Measurements from ENCODE around the gene CSMD2. TPM values are rescaled to one million over a fixed set of nuclear protein-coding genes. Genes with fewer than 3 reads are reported as not detected.

The CSMD2 gene
- total RNA-seq, 6 donors from 2014 or later: 0.39 to 1.0 (median 0.52) TPM

GRCh38 chr1:33468967-33469366 lies 696.1 kb downstream of the CSMD2 start:
- Histone ChIP-seq H3K36me3 (no peaks in the 10 kb centered on the region), H3K27ac (no peak overlapping the region), H3K9me3 (no peaks in the 10 kb centered on the region), H3K4me1 (peaks cover 9 to 26% (median 17%) of the 10 kb centered on the region in 4 donors), H3K27me3 (no peaks in the 10 kb centered on the region), H3K4me3 (no peak overlapping the region)
- 87 to 93% methylated on average over 3 of the region's 3 CpGs for WGBS, 2 donors
- no peak for TF ChIP-seq EP300 (IDR thresholded peaks at IDR 0.05)
- no peak for TF ChIP-seq POLR2AphosphoS5 (IDR thresholded peaks at IDR 0.05)
- TF ChIP-seq POLR2A (IDR thresholded peaks at IDR 0.05): no peak
- TF ChIP-seq CTCF (IDR thresholded peaks at IDR 0.05): no peak
- no peak for DNase-seq
- no peak for ATAC-seq (ENCODE audit: low FRiP score in 2 of 2)

- Histone ChIP-seq H3K27me3 (no peaks in the 10 kb centered on the region), H3K9me3 (no peaks in the 10 kb centered on the region), H3K36me3 (no peaks in the 10 kb centered on the region), H3K27ac (no peak overlapping the region), H3K4me1 (peaks cover 9 to 25% (median 16%) of the 10 kb centered on the region in 4 donors), H3K4me3 (no peak overlapping the region)
- DNase-seq (peak in 1 of 2 donors; percentile 37), ATAC-seq (ENCODE audit: low FRiP score in 2 of 2) (no peak)
- TF ChIP-seq POLR2AphosphoS5 (IDR thresholded peaks at IDR 0.05) (no peak), POLR2A (IDR thresholded peaks at IDR 0.05) (no peak), EP300 (IDR thresholded peaks at IDR 0.05) (no peak), CTCF (IDR thresholded peaks at IDR 0.05) (no peak)
- WGBS, 2 donors: 98 to 100% methylated on average over 2 to 4 of the region's 4 CpGs
Measured at GRCh38 chr1:33468531-33468930, 696.5 kb downstream of the CSMD2 start.

GRCh38 chr1:33468011-33468410 lies 697.0 kb downstream of the CSMD2 start:
- H3K4me3 ChIP-seq: no peak overlapping the region
- no peak for DNase-seq
- H3K9me3 ChIP-seq: no peaks in the 10 kb centered on the region
- WGBS, 2 donors: 85 to 100% methylated on average over 1 to 4 of the region's 4 CpGs
- H3K27me3 ChIP-seq: no peaks in the 10 kb centered on the region
- peaks cover 8 to 20% (median 12%) of the 10 kb centered on the region in 4 donors for H3K4me1 ChIP-seq
- no peaks in the 10 kb centered on the region for H3K36me3 ChIP-seq
- no peak for ATAC-seq (ENCODE audit: low FRiP score in 2 of 2)
- no peak for TF ChIP-seq POLR2AphosphoS5 (IDR thresholded peaks at IDR 0.05)
- no peak for TF ChIP-seq CTCF (IDR thresholded peaks at IDR 0.05)
- TF ChIP-seq EP300 (IDR thresholded peaks at IDR 0.05): no peak
- TF ChIP-seq POLR2A (IDR thresholded peaks at IDR 0.05): no peak
- no peak overlapping the region for H3K27ac ChIP-seq

- 58 to 70% methylated on average over 6 of the region's 6 CpGs for WGBS, 2 donors
- Histone ChIP-seq H3K27me3 (no peaks in the 10 kb centered on the region), H3K4me3 (no peak overlapping the region), H3K4me1 (peaks cover 3 to 12% (median 8%) of the 10 kb centered on the region in 4 donors), H3K36me3 (no peaks in the 10 kb centered on the region), H3K9me3 (no peaks in the 10 kb centered on the region), H3K27ac (no peak overlapping the region)
- TF ChIP-seq POLR2A (IDR thresholded peaks at IDR 0.05) (no peak), CTCF (IDR thresholded peaks at IDR 0.05) (no peak), EP300 (IDR thresholded peaks at IDR 0.05) (no peak), POLR2AphosphoS5 (IDR thresholded peaks at IDR 0.05) (no peak)
- no peak for ATAC-seq (ENCODE audit: low FRiP score in 2 of 2)
- DNase-seq: no peak
Measured at GRCh38 chr1:33466159-33466558, 698.9 kb downstream of the CSMD2 start.

- TF ChIP-seq POLR2AphosphoS5 (IDR thresholded peaks at IDR 0.05) (no peak), POLR2A (IDR thresholded peaks at IDR 0.05) (no peak), CTCF (IDR thresholded peaks at IDR 0.05) (no peak), EP300 (IDR thresholded peaks at IDR 0.05) (no peak)
- no peaks in the 10 kb centered on the region for H3K27me3 ChIP-seq
- no peaks in the 10 kb centered on the region for H3K36me3 ChIP-seq
- no peak for ATAC-seq (ENCODE audit: low FRiP score in 2 of 2)
- no peak overlapping the region for H3K27ac ChIP-seq
- no peak overlapping the region for H3K4me3 ChIP-seq
- WGBS, 2 donors: 71 to 95% methylated on average over 2 of the region's 2 CpGs
- no peak for DNase-seq
- H3K4me1 ChIP-seq: peaks cover 3 to 10% (median 6%) of the 10 kb centered on the region in 4 donors
- no peaks in the 10 kb centered on the region for H3K9me3 ChIP-seq
Measured at GRCh38 chr1:33465316-33465715, 699.7 kb downstream of the CSMD2 start.

All from upper lobe of left lung (tissue), 6 donors.